ENCODE results near the gene PTOV1.

The PTOV1 gene

GRCh38 chr19:49845414-49845813, 5.5 kb upstream of the PTOV1 start:
- TF ChIP-seq CTCF (conservative IDR thresholded peaks at IDR 0.05; ENCODE audit: low read depth, low read length) = no peak
- Histone ChIP-seq H3K36me3 (ENCODE audit: insufficient read depth) (no peaks in the 10 kb centered on the region), H3K4me3 (IDR thresholded peaks at IDR 0.05; ENCODE audit: insufficient read depth, low read depth, low read length) (no peak overlapping the region), H3K27me3 (ENCODE audit: insufficient read depth, low read depth) (no peaks in the 10 kb centered on the region), H3K79me2 (ENCODE audit: insufficient read depth, low read depth) (peaks cover 5% of the 10 kb centered on the region; the same call in 1 of the 2 replicates), H3K4me2 (peak overlapping the region; percentile 53), H3K27ac (peak overlapping the region; percentile 48), H4K20me1 (ENCODE audit: insufficient read depth) (no peaks in the 10 kb centered on the region), H2AFZ (ENCODE audit: low read depth) (no peak overlapping the region), H3K4me1 (ENCODE audit: low read depth, poor library complexity, severe bottlenecking) (peaks cover 62% of the 10 kb centered on the region), H3K9ac (no peak overlapping the region)

GRCh38 chr19:49846408-49846807, 4.6 kb upstream of the PTOV1 start:
- H3K36me3 ChIP-seq (ENCODE audit: insufficient read depth) = no peaks in the 10 kb centered on the region
- no peak overlapping the region for H3K9ac ChIP-seq
- no peak overlapping the region for H2AFZ ChIP-seq (ENCODE audit: low read depth)
- H3K4me2 ChIP-seq = no peak overlapping the region; the same call in 1 of the 2 replicates
- H3K4me3 ChIP-seq (IDR thresholded peaks at IDR 0.05; ENCODE audit: insufficient read depth, low read depth, low read length) = no peak overlapping the region
- H3K4me1 ChIP-seq (ENCODE audit: low read depth, poor library complexity, severe bottlenecking) = peaks cover 62% of the 10 kb centered on the region
- no peak for TF ChIP-seq CTCF (conservative IDR thresholded peaks at IDR 0.05; ENCODE audit: low read depth, low read length)
- H3K27me3 ChIP-seq (ENCODE audit: insufficient read depth, low read depth) = no peaks in the 10 kb centered on the region
- H4K20me1 ChIP-seq (ENCODE audit: insufficient read depth) = no peaks in the 10 kb centered on the region
- peaks cover 5% of the 10 kb centered on the region; the same call in 1 of the 2 replicates for H3K79me2 ChIP-seq (ENCODE audit: insufficient read depth, low read depth)
- no peak overlapping the region for H3K27ac ChIP-seq

- Histone ChIP-seq H3K79me2 (ENCODE audit: insufficient read depth, low read depth) (peaks cover 19% of the 10 kb centered on the region), H3K4me1 (ENCODE audit: low read depth, poor library complexity, severe bottlenecking) (peaks cover 73% of the 10 kb centered on the region), H2AFZ (ENCODE audit: low read depth) (no peak overlapping the region), H3K4me3 (IDR thresholded peaks at IDR 0.05; ENCODE audit: insufficient read depth, low read depth, low read length) (no peak overlapping the region), H3K27me3 (ENCODE audit: insufficient read depth, low read depth) (no peaks in the 10 kb centered on the region), H3K36me3 (ENCODE audit: insufficient read depth) (no peaks in the 10 kb centered on the region), H3K27ac (peak overlapping the region; percentile 2; the same call in 1 of the 2 replicates), H4K20me1 (ENCODE audit: insufficient read depth) (no peaks in the 10 kb centered on the region), H3K9ac (no peak overlapping the region), H3K4me2 (peak overlapping the region; percentile 32; the same call in 1 of the 2 replicates)
- TF ChIP-seq CTCF (conservative IDR thresholded peaks at IDR 0.05; ENCODE audit: low read depth, low read length) = no peak
Observed at GRCh38 chr19:49847731-49848696, 2.9 kb upstream of the PTOV1 start.

GRCh38 chr19:49848938-49849337, 2.0 kb upstream of the PTOV1 start:
- H3K4me1 ChIP-seq (ENCODE audit: low read depth, poor library complexity, severe bottlenecking) = peaks cover 71% of the 10 kb centered on the region
- peak overlapping the region; percentile 2; the same call in 1 of the 2 replicates for H3K27ac ChIP-seq
- no peak overlapping the region for H2AFZ ChIP-seq (ENCODE audit: low read depth)
- peak overlapping the region; percentile 32; the same call in 1 of the 2 replicates for H3K4me2 ChIP-seq
- TF ChIP-seq CTCF (conservative IDR thresholded peaks at IDR 0.05; ENCODE audit: low read depth, low read length) = no peak
- H3K36me3 ChIP-seq (ENCODE audit: insufficient read depth) = no peaks in the 10 kb centered on the region
- H3K79me2 ChIP-seq (ENCODE audit: insufficient read depth, low read depth) = peaks cover 28% of the 10 kb centered on the region
- no peaks in the 10 kb centered on the region for H3K27me3 ChIP-seq (ENCODE audit: insufficient read depth, low read depth)
- H3K9ac ChIP-seq = no peak overlapping the region
- no peaks in the 10 kb centered on the region for H4K20me1 ChIP-seq (ENCODE audit: insufficient read depth)
- H3K4me3 ChIP-seq (IDR thresholded peaks at IDR 0.05; ENCODE audit: insufficient read depth, low read depth, low read length) = no peak overlapping the region
